ENCODE measurements around the gene EPS15.

Gene EPS15

DNA sequence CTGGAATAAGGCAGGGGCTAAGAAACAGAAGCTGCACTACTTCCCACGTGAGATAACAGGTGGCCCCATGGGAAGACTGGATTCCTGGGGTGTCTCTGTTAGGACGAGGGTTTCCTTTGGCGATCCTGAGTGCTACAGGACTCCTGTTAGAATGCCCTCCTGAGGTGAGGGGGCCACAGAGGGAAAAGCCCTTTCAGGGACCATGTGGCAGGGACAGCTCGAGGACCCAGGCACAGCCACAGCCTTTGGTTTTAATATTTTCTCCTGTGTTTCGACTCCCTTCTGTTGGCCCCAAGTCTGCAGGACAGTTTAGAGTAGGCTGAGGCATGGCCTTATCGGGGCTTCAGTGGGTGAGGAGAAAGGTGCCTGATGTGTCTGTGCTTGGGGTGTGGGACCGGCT is 201.3 kb downstream of the EPS15 start:
- no peak overlapping the region for H3K4me3 ChIP-seq (ENCODE audit: low read depth, low read length)
- POLR2A ChIA-PET: no interaction called here
- TF ChIP-seq, protein P1, sequence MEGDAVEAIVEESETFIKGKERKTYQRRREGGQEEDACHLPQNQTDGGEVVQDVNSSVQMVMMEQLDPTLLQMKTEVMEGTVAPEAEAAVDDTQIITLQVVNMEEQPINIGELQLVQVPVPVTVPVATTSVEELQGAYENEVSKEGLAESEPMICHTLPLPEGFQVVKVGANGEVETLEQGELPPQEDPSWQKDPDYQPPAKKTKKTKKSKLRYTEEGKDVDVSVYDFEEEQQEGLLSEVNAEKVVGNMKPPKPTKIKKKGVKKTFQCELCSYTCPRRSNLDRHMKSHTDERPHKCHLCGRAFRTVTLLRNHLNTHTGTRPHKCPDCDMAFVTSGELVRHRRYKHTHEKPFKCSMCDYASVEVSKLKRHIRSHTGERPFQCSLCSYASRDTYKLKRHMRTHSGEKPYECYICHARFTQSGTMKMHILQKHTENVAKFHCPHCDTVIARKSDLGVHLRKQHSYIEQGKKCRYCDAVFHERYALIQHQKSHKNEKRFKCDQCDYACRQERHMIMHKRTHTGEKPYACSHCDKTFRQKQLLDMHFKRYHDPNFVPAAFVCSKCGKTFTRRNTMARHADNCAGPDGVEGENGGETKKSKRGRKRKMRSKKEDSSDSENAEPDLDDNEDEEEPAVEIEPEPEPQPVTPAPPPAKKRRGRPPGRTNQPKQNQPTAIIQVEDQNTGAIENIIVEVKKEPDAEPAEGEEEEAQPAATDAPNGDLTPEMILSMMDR (IDR thresholded peaks at IDR 0.05; ENCODE audit: insufficient read depth, low read length, missing control alignments): no peak
- DNase-seq (ENCODE audit: low read depth, low spot score): no peak
- CTCF ChIA-PET: interaction anchor here (1.4 to 3.6 kb wide), 2 partner anchors 22 to 218 kb away, joined by 3 to 18 read pairs; no protein-coding TSS in a partner anchor

- no peak for DNase-seq (ENCODE audit: low read depth, low spot score)
- TF ChIP-seq, protein P1 (IDR thresholded peaks at IDR 0.05; ENCODE audit: insufficient read depth, low read length, missing control alignments): no peak
- CTCF ChIA-PET: no interaction called here
- POLR2A ChIA-PET: no interaction called here
- H3K4me3 ChIP-seq (ENCODE audit: low read depth, low read length): no peak overlapping the region
Observed at GRCh38 chr1:51316846-51317120, 202.3 kb downstream of the EPS15 start.

DNA sequence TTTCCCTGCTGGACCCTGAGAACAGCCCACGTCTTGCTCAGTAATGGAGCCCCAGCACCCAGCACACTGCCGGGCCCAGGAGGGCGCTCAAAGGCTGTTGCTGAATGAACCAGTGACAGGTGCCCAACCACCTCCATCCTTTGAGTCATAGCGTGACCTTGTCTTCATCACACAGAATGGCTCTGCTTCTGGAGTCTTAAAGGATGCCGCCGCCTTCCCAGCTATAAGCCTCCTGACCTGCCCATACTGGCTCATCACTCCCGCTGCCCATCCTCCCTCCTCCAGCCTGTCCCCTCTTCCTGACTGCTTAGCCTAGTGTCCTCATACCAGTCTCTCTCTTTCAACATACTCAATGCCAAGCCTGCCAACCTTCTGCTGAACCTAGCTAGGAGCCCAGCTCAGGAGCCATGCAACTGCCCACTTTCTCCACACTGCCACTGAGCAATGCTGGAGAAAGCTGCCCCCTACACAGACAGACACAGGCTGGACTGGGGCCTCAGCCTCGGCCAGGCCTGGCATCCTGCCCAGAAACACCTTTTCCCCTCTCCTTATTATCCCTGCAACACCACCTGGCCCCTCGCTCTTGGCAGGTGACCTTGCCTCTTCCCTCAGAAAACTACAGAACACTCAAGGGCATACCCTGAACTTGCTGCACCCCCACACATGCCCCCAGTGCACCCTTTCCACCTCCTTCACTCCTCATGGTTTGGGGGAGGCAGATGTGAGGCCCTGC is 202.8 kb downstream of the EPS15 start:
- ChIA-PET POLR2A (no interaction called here), CTCF (interaction anchor here (8.3 kb wide), 1 partner anchor 20 kb away, joined by 64 read pairs; no protein-coding TSS in a partner anchor)
- TF ChIP-seq, protein P1 (IDR thresholded peaks at IDR 0.05; ENCODE audit: insufficient read depth, low read length, missing control alignments): no peak
- no peak for DNase-seq (ENCODE audit: low read depth, low spot score)
- no peak overlapping the region for H3K4me3 ChIP-seq (ENCODE audit: low read depth, low read length)

GRCh38 chr1:51314974-51315373 is 204.1 kb downstream of the EPS15 start:
- TF ChIP-seq, protein P1 (IDR thresholded peaks at IDR 0.05; ENCODE audit: insufficient read depth, low read length, missing control alignments): no peak
- CTCF ChIA-PET: interaction anchor here (1.1 to 8.3 kb wide), 3 partner anchors 12 to 19 kb away, joined by 3 to 64 read pairs (median 4); no protein-coding TSS in a partner anchor
- POLR2A ChIA-PET: no interaction called here
- no peak overlapping the region for H3K4me3 ChIP-seq (ENCODE audit: low read depth, low read length)
- DNase-seq (ENCODE audit: low read depth, low spot score): no peak

DNA sequence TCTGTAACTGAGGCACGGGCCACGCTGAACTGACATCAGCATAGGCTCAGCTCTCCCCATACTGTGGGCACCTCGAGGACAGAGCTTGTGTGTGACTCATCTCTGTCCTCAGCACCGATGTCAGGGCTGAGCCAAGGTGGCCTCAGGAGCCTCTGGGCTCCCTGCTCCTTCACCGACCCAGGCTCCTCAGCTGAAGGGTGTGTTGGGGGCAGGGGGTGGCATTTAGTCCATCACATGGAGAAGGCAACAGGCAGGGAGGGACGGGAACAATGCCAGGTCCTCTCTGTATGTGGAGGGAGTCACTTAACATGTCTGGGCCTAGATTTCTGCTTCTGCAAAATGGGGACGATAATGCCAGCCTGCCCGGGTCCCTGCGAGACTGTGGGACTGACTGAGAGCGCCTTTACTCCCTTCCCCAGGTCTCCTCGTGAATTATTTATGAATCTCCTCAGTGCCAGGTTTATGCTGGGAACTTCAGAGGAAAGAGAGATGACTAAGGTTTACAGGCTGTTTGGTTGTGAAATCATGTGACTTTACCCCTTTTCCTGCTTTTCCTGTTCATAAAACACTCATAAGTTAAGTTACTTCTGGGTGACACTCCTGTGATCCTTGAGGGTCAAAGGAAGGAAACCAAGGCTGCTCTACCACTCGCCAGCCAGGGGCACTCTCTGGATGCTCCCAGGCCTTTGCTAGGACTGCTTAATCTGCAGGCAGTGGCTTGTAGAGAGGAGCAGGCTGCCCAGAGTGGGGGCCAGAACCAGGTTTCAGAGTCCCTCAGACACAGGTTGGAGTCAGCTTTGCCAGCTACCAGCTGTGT is 204.9 kb downstream of the EPS15 start:
- H3K4me3 ChIP-seq (ENCODE audit: low read depth, low read length): no peak overlapping the region
- TF ChIP-seq, protein P1 (IDR thresholded peaks at IDR 0.05; ENCODE audit: insufficient read depth, low read length, missing control alignments): no peak
- CTCF ChIA-PET: interaction anchor here (1.1 to 8.3 kb wide), 4 partner anchors 9 to 18 kb away, joined by 3 to 64 read pairs (median 4); no protein-coding TSS in a partner anchor
- POLR2A ChIA-PET: interaction anchor here (0.5 kb wide), 1 partner anchor 77 kb away, joined by 3 read pairs; no protein-coding TSS in a partner anchor
- DNase-seq (ENCODE audit: low read depth, low spot score): peak; percentile 24
